Measurements from ENCODE around the gene FIBP. TPM values are rescaled to one million over a fixed set of nuclear protein-coding genes. Genes with fewer than 3 reads are reported as not detected.

FIBP gene
- polyA plus RNA-seq, 1 donor from 2014 or later = 248 TPM

DNA sequence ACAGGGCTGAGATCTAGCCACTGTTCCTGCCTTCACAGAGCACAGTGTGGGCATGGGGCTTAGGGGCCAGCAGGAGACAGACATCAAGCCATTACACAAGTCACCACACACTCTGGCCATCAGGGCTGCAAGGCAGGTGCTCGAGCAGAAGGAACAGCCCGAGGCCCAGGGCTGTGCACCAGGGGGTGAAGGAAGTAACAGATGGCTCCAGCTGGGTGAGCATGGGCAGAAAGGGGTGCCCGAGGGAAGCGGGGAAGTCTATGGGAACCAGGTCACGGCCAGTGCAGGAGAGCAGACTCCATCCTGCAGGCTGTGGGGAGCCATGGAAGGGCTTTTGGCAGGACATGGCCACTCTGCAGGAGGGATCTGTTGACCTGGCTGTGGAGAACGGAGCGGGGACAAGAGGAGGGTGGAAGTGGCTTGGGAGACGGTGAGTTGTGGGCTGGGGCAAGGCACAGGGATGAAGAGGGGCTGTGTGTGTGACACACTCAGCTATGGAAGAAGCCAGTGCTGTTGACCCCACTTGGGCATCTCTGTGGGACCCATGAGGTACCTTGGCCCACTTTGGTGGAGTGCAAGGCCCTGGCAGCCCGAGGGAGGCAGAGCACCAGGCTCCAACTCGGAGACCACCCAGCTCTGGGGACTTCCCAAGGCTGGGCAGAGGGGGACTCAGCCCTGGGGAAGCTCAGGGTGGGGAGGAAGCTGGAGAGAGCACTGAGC is 27.0 kb upstream of the FIBP start:
- Histone ChIP-seq H3K79me2 (replicated peaks; ENCODE audit: insufficient read depth, low read length) (peaks cover 17% of the 10 kb centered on the region), H3K9ac (ENCODE audit: low read length) (no peak overlapping the region), H3K27me3 (ENCODE audit: insufficient read depth, low read depth, low read length) (no peaks in the 10 kb centered on the region), H3K36me3 (ENCODE audit: insufficient read depth, low read length) (no peaks in the 10 kb centered on the region), H3K4me2 (ENCODE audit: low read length) (no peak overlapping the region), H3K4me3 (ENCODE audit: low read length) (no peak overlapping the region), H3K9me3 (ENCODE audit: low read length) (no peaks in the 10 kb centered on the region), H3K9me2 (ENCODE audit: insufficient read depth, low read length) (no peaks in the 10 kb centered on the region), H3F3A (ENCODE audit: insufficient read depth, low read length, poor library complexity, severe bottlenecking) (no peaks in the 10 kb centered on the region), H2AFZ (ENCODE audit: low read depth, low read length) (no peak overlapping the region), H4K20me1 (ENCODE audit: insufficient read depth) (no peaks in the 10 kb centered on the region), H3K27ac (ENCODE audit: low read length) (no peak overlapping the region)
- TF ChIP-seq EP300 (conservative IDR thresholded peaks at IDR 0.05; ENCODE audit: poor library complexity, severe bottlenecking) = no peak
- no peak for TF ChIP-seq EZH2 (IDR thresholded peaks at IDR 0.05; ENCODE audit: borderline replicate concordance, insufficient read depth, low read length, poor library complexity, severe bottlenecking)
- TF ChIP-seq MXI1 (conservative IDR thresholded peaks at IDR 0.05; ENCODE audit: poor library complexity, severe bottlenecking) = no peak
- no peak for TF ChIP-seq SMC3 (conservative IDR thresholded peaks at IDR 0.05; ENCODE audit: poor library complexity)
- TF ChIP-seq TAF1 (IDR thresholded peaks at IDR 0.05; ENCODE audit: low read depth) = no peak
- no peak for TF ChIP-seq POLR2AphosphoS5 (IDR thresholded peaks at IDR 0.05)
- TF ChIP-seq, protein P1, sequence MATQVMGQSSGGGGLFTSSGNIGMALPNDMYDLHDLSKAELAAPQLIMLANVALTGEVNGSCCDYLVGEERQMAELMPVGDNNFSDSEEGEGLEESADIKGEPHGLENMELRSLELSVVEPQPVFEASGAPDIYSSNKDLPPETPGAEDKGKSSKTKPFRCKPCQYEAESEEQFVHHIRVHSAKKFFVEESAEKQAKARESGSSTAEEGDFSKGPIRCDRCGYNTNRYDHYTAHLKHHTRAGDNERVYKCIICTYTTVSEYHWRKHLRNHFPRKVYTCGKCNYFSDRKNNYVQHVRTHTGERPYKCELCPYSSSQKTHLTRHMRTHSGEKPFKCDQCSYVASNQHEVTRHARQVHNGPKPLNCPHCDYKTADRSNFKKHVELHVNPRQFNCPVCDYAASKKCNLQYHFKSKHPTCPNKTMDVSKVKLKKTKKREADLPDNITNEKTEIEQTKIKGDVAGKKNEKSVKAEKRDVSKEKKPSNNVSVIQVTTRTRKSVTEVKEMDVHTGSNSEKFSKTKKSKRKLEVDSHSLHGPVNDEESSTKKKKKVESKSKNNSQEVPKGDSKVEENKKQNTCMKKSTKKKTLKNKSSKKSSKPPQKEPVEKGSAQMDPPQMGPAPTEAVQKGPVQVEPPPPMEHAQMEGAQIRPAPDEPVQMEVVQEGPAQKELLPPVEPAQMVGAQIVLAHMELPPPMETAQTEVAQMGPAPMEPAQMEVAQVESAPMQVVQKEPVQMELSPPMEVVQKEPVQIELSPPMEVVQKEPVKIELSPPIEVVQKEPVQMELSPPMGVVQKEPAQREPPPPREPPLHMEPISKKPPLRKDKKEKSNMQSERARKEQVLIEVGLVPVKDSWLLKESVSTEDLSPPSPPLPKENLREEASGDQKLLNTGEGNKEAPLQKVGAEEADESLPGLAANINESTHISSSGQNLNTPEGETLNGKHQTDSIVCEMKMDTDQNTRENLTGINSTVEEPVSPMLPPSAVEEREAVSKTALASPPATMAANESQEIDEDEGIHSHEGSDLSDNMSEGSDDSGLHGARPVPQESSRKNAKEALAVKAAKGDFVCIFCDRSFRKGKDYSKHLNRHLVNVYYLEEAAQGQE (IDR thresholded peaks at IDR 0.05; ENCODE audit: borderline replicate concordance) = no peak
- TF ChIP-seq, protein P2, sequence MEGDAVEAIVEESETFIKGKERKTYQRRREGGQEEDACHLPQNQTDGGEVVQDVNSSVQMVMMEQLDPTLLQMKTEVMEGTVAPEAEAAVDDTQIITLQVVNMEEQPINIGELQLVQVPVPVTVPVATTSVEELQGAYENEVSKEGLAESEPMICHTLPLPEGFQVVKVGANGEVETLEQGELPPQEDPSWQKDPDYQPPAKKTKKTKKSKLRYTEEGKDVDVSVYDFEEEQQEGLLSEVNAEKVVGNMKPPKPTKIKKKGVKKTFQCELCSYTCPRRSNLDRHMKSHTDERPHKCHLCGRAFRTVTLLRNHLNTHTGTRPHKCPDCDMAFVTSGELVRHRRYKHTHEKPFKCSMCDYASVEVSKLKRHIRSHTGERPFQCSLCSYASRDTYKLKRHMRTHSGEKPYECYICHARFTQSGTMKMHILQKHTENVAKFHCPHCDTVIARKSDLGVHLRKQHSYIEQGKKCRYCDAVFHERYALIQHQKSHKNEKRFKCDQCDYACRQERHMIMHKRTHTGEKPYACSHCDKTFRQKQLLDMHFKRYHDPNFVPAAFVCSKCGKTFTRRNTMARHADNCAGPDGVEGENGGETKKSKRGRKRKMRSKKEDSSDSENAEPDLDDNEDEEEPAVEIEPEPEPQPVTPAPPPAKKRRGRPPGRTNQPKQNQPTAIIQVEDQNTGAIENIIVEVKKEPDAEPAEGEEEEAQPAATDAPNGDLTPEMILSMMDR (IDR thresholded peaks at IDR 0.05; ENCODE audit: poor library complexity, severe bottlenecking) = no peak
- no peak for TF ChIP-seq RAD21 (conservative IDR thresholded peaks at IDR 0.05)

DNA sequence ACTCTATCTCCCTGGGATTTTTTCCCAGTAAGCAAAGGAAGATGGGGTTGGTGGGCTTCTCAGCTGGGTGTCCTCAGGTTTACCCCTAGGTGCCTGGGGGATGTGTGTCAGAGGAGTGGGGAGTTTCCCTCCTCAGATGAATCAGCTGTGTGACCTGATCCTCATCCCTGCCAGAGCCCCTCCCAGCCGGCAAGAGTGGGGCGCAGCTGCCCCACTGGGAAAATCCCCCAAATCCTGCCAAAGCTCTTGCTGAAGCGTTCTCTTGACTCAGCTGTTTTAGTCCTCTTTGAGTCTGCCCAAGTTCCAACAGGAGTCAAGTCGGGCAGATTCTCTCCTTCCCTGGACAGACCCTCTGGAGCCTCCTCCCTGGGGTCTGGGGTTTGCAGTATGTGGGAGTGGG is 24.6 kb upstream of the FIBP start:
- Histone ChIP-seq H3K27ac (ENCODE audit: low read length) (no peak overlapping the region), H3K79me2 (replicated peaks; ENCODE audit: insufficient read depth, low read length) (peaks cover 3% of the 10 kb centered on the region)

More for the DNA sequence above, 24.6 kb upstream of the FIBP start:
- no peaks in the 10 kb centered on the region for H3K36me3 ChIP-seq (ENCODE audit: insufficient read depth, low read length)
- H3K4me3 ChIP-seq (ENCODE audit: low read length) = no peak overlapping the region
- no peaks in the 10 kb centered on the region for H3K9me2 ChIP-seq (ENCODE audit: insufficient read depth, low read length)
- H3K4me2 ChIP-seq (ENCODE audit: low read length) = no peak overlapping the region
- TF ChIP-seq TAF1 (IDR thresholded peaks at IDR 0.05; ENCODE audit: low read depth) = no peak
- TF ChIP-seq EZH2 (IDR thresholded peaks at IDR 0.05; ENCODE audit: borderline replicate concordance, insufficient read depth, low read length, poor library complexity, severe bottlenecking) = no peak
- no peak for TF ChIP-seq POLR2AphosphoS5 (IDR thresholded peaks at IDR 0.05)
- TF ChIP-seq SMC3 (conservative IDR thresholded peaks at IDR 0.05; ENCODE audit: poor library complexity) = no peak
- TF ChIP-seq, protein P1 (IDR thresholded peaks at IDR 0.05; ENCODE audit: borderline replicate concordance) = no peak
- TF ChIP-seq, protein P2 (IDR thresholded peaks at IDR 0.05; ENCODE audit: poor library complexity, severe bottlenecking) = no peak
- no peak for TF ChIP-seq EP300 (conservative IDR thresholded peaks at IDR 0.05; ENCODE audit: poor library complexity, severe bottlenecking)
- TF ChIP-seq RAD21 (conservative IDR thresholded peaks at IDR 0.05) = no peak
- TF ChIP-seq MXI1 (conservative IDR thresholded peaks at IDR 0.05; ENCODE audit: poor library complexity, severe bottlenecking) = no peak
- no peak overlapping the region for H3K9ac ChIP-seq (ENCODE audit: low read length)
- H2AFZ ChIP-seq (ENCODE audit: low read depth, low read length) = no peak overlapping the region
- no peaks in the 10 kb centered on the region for H3K27me3 ChIP-seq (ENCODE audit: insufficient read depth, low read depth, low read length)
- no peaks in the 10 kb centered on the region for H3K9me3 ChIP-seq (ENCODE audit: low read length)
- no peaks in the 10 kb centered on the region for H4K20me1 ChIP-seq (ENCODE audit: insufficient read depth)
- H3F3A ChIP-seq (ENCODE audit: insufficient read depth, low read length, poor library complexity, severe bottlenecking) = no peaks in the 10 kb centered on the region

Measured in neural cell (in vitro differentiated cells).